SU-DHL-6 (cell line): ENCODE measurements around the gene PBX1.

Source experiments
- EZH2phosphoT487 ChIP-seq: fragments of 200-600 bp; sonication (generic), shearing (Covaris generic); conservative IDR thresholded peaks from 2 replicates; pipeline ENCODE4 v1.6.1; 2018; ENCODE audit warnings: mild to moderate bottlenecking, antibody characterized with exemption, low read length, moderate library complexity, mixed read lengths
- TF ChIP-seq, protein P1 (sequence below): fragments of 200-600 bp; sonication (generic); IDR thresholded peaks from one replicate; pipeline ENCODE4 v1.5.1; 2017; ENCODE audit warnings: antibody characterized with exemption, mild to moderate bottlenecking, low read length, moderate library complexity; ENCODE audit not compliant: insufficient read depth, poor library complexity, severe bottlenecking

- TF ChIP-seq, protein P1, sequence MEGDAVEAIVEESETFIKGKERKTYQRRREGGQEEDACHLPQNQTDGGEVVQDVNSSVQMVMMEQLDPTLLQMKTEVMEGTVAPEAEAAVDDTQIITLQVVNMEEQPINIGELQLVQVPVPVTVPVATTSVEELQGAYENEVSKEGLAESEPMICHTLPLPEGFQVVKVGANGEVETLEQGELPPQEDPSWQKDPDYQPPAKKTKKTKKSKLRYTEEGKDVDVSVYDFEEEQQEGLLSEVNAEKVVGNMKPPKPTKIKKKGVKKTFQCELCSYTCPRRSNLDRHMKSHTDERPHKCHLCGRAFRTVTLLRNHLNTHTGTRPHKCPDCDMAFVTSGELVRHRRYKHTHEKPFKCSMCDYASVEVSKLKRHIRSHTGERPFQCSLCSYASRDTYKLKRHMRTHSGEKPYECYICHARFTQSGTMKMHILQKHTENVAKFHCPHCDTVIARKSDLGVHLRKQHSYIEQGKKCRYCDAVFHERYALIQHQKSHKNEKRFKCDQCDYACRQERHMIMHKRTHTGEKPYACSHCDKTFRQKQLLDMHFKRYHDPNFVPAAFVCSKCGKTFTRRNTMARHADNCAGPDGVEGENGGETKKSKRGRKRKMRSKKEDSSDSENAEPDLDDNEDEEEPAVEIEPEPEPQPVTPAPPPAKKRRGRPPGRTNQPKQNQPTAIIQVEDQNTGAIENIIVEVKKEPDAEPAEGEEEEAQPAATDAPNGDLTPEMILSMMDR: no peak
- TF ChIP-seq EZH2phosphoT487: no peak
Measured at GRCh38 chr1:164703463-164703862, 144.5 kb downstream of the PBX1 start.
